ENCODE measurements around the gene CTSC. TPM values are rescaled to one million over a fixed set of nuclear protein-coding genes. Genes with fewer than 3 reads are reported as not detected.

The CTSC gene
- total RNA-seq, 1 donor from 2014 or later, result 34.3 TPM

DNA sequence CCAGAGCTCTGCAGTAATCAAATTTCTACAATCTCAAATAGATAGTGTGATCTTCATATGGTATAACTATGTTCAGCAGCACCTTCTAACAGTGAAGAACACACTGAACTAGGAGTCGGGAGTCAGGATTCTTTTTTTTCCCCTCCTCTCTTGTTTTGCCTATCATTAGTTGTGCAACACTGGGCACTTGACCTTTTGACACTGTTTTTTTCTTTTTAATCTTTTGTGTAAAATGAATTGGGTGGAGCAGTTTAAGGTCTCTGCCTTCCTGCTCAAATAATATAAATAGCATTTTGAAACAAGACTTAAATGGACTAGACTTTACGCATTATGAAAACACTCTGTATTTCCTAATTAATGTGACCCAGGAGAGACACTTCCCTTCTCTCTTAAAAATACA lies 39.7 kb downstream of the CTSC start:
- DNase-seq (ENCODE audit: missing footprints) (no peak), ATAC-seq (no peak)
- intact Hi-C loops (cut with DNase I), result no loop called here

DNA sequence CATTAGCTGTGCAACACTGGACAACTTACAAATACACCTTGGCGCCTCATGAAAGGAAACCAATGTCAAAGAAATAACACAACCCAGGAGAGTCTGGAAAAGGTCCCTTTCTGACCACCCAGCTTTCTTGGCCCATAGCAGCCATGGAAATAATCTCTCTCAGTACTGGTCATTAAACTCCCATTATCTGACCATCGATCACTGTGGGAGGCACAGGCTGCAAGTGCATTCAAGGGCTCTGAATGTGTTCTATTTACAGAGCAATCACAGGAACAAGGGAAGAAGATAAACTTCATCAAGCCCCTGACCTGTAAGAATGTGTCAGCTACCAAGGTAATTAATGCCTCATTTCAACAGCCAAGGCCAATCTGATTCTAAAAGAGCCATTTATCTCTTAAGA lies 40.1 kb downstream of the CTSC start:
- no peak for ATAC-seq
- intact Hi-C loops (cut with DNase I), result no loop called here
- no peak for DNase-seq (ENCODE audit: missing footprints)

DNA sequence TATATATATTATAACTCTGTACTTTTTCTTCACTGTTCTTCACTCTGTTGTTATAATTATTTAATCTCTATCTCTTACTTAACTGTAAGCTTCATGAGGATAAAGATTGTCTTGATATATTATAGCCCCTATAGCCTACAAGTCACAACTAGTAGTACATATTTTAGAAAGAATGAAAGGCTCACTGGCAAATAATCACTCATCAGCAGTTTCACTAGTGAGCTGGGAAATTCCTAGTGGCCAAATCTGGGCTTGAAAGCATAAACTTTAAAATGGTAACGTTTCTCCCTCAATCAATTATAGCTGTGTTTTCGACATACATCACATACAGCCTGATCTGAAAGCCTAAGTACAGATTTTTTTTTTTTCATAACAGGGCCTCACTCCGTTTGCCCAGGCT lies 42.5 kb downstream of the CTSC start:
- ATAC-seq (no peak), DNase-seq (ENCODE audit: missing footprints) (no peak)
- intact Hi-C loops (cut with DNase I), result no loop called here

DNA sequence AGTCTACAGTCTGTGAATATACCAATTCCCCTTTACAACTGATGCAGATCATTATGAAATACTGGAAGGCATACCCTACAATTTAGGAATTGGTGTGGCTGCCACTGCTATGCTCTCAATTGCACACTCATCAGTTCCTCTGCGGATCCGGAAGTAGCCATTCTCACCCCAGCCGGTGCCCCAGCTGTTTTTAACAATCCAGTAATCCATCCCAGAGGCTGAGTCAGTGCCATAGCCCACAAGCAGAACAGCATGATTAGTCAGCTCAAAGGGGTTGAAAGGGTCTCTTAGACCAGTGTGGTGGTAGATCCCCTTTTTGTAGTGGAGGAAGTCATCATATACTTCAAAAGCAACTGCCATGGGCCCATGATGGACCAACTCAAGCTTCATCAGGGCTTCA lies 43.6 kb downstream of the CTSC start:
- no peak for DNase-seq (ENCODE audit: missing footprints)
- intact Hi-C loops (cut with DNase I), result no loop called here
- ATAC-seq, result no peak

DNA sequence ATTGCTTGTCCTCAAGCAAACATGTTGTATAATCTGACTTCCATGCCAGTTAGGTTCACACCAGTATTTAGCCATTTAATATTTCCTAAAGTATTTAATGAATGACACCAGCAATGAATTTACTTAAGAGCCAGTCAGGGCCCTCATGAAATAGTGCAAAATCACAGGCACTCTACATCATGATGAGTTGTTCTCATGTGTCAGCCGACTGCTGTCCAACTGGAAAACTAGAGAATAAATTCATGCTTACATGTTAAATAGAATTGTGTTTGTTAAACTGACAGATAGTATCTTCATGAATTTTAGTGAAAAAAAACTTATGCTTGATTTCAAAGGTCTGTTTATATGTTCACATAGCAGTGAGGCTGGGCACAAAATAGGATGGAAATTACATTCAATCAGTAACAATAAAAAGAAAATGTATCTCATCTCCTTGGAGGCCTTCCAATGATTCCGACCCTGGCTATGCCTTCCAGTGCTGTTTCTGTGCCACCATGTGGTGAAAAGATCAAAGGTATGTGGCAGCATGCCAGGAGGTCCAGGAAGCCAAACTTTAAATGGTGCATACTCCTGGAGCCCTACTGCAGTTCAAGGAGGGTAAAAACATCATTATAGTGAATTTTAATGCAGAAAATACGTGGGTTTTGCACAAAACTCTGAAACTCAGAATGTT lies 45.2 kb downstream of the CTSC start:
- intact Hi-C loops (cut with DNase I), result no loop called here
- no peak for ATAC-seq
- no peak for DNase-seq (ENCODE audit: missing footprints)

DNA sequence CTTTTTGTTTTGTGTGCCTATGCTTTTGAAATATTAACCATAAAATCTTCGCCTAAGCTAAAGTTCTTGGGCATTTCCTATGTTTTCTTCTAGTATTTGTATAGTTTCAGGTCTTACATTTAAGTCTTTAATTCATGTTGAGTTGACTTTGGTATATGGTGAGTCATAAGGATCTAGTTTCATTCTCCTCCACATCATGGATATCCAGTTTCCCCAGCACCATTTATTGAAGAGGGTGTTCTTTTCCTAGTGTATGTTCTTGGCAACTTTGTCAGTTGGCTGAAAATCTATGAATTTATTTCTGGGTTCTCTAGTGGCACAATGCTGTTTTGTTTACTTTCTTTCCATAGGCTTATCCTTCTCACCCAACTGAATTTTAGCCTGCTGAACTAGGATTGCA lies 49.0 kb downstream of the CTSC start:
- ATAC-seq, result no peak
- intact Hi-C loops (cut with DNase I), result no loop called here
- DNase-seq (ENCODE audit: missing footprints), result no peak

DNA sequence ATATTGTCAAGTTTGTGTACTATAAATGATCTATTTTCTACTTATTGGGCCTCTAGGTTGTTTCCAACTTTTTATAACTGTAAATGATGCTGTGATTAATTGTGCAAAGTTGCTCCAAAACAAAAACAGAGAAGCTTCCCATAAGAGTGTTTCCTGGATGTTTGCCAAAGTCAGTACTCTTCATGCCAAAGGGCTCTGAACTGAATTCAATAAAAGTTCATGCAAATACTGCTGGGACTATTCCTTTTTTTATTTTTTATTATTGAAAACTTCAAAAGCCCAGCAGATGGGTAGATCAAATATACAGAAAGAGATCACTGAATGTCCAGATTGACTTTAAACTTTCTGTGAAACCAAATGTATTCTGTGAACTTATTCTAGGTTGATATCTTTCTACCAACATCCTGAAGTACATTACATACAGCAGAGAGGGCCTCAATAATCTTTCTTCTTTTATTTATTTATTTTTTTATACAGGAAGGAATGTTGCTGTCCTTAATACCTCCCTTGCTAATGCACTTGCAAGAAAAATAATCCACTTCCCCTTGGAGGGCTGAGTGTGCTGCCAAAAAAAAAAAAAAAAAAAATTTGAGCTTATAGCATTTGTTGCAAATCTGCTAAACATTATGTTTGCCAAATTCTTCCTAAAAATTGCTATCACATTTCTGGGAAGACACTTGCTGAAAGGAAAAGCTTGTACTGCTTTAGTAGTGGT lies 53.0 kb downstream of the CTSC start:
- intact Hi-C loops (cut with DNase I), result loop anchor here (5.0 kb wide), 1 partner anchor 138 kb away; no protein-coding TSS in a partner anchor
- no peak for DNase-seq (ENCODE audit: missing footprints)
- no peak for ATAC-seq

DNA sequence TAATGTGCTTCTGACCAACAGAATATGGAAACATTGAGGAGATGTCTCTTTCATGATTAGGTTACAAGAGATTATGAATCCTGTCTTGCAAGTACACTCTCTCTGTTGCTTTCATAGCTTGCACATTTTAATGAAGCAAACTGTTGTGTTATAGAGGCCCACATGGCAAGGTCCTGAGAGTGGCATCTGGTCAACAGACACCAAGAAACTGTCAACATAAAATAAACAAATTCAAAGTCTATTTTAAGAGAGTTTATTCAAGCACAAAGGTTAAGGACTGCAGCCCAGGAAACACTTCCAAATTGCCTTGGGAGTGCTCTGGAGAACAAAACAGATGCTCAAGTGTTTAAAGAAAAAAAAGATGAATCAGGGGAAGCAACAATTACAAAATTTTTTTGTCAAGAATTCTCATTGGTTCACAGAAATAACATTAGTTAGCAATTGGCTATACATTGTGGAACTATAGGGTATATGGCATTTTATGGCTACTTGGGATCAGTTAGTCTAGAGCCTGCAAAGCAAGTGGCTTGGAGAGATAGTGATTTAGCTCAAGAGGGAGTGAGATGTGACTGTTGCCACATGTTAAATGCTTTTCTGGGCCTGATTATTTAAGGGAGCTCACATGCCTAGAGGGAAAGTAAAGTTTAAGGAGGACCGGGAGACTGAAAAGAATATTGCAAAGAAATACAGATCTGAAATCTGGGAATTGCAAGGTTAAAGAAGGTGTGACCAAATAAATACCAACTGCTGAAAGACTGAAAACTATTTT lies 54.6 kb downstream of the CTSC start:
- no peak for DNase-seq (ENCODE audit: missing footprints)
- intact Hi-C loops (cut with DNase I), result loop anchor here (5.0 kb wide), 1 partner anchor 139 kb away; no protein-coding TSS in a partner anchor
- ATAC-seq, result no peak

DNA sequence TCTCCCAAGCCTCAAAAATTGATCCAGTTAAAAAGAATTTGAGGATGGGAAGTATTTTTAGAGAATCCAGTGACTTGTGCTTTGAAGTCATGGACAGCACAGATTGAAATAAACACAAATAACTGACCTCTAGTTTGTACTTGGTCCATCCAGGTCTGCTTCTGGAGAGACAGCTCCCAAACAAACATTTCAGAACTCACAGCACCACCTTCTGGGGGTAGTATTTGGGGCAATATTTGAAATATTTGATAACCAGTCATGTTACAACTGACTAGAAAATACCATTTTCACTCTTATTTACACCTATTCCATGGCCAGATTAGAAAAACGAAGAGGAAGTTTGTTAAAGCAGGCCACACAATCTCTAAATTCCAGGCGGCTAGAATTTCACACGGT lies 56.2 kb downstream of the CTSC start:
- intact Hi-C loops (cut with DNase I), result loop anchor here (5.0 kb wide), 1 partner anchor 141 kb away; no protein-coding TSS in a partner anchor
- DNase-seq (ENCODE audit: missing footprints), result no peak
- no peak for ATAC-seq

DNA sequence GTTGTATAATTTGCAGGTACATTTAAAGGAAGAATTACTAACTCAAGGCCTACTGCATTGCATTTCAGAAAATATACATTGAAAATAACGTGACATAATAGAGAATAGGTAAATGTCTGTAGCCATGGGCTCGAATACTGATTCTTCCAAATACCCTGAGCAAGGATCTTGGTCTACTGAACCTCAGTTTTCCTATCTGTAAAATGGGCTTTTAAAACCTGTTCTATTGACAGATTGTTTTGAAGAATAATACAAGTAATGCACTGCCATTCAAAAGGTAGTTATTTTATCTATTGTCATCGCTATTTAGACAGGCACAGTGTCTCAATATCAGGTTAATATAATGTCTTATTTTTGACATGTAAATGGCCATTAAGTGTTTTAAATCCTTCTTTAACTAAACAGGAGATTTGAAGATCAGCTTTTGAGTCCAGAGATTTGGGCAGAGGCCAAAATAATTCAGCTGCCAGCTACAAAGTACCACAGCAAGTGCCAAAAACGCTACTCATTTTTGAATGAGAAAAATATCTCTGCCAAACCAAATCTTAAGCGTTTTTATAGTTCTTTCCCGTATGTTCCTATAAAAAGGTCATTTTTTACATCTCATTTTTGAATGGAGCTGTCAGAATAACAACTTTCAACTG lies 56.7 kb downstream of the CTSC start:
- ATAC-seq, result no peak
- no peak for DNase-seq (ENCODE audit: missing footprints)
- intact Hi-C loops (cut with DNase I), result loop anchor here (5.0 kb wide), 1 partner anchor 142 kb away; no protein-coding TSS in a partner anchor

DNA sequence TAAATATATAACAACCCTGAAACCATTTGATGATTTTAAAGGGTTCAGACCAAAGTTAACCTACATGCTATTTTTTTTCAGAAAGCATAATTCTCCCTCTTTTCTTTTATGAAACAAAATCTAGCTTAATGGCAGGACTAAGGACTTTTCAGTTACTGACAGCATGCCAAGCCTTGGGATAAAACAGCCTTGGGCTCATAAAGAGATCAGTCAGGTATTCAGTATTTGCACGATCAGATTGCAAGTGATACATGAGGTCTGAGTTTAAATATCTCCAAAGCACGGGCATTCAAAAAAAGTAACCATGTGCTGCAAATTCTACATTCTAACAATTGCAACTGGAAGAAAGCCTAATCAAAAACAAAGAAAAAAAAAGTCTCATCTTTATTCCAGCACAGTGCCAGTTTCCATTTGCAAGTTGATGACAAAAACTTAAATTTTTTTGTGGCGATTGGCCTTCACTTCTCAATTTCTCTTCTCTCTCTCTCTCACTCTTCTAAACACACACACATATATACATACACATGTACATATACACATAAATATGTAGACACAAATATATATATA lies 60.1 kb downstream of the CTSC start:
- intact Hi-C loops (cut with DNase I), result no loop called here

DNA sequence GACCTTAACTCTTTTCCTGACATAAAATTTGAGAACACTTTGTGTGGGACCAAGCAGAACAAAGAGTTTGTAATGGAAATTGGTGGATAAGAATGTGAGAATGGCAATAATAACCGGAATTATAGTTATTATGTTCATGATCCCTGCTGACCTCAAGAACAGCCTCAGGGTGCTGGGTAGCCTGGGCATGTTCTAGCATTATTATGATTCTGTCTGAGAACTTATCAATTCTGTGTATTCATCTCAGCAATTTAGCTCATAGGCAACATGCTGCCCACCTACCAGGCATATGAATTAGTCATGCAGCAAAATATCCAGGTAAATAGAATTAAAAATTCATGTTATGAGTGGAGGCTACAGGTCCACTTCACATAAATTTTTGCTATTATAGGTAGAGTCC lies 61.9 kb downstream of the CTSC start:
- intact Hi-C loops (cut with DNase I), result no loop called here
- ATAC-seq, result no peak
- no peak for DNase-seq (ENCODE audit: missing footprints)

More for the DNA sequence above, 60.1 kb downstream of the CTSC start:
- ATAC-seq, result no peak
- DNase-seq (ENCODE audit: missing footprints), result no peak

DNA sequence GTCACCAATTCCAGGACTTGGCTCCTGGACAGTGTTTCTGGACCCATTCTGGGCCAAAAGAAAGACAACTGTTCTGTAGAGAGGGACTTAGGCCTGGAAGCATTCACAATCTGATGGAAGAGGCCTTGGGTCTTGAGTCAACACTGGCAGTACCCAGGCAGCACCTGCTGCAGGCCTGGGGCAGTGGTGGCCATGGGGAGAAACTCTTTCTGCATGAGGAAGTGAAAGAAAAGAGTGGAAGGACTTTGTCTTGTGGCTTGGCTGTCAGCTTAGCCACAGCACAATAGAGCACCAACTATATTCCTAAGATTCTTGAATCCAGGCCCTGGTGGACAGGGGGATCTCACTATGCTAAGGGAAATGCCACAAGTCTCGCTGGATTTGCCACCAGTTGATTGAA lies 70.6 kb downstream of the CTSC start:
- intact Hi-C loops (cut with DNase I), result no loop called here
- ATAC-seq, result no peak

DNA sequence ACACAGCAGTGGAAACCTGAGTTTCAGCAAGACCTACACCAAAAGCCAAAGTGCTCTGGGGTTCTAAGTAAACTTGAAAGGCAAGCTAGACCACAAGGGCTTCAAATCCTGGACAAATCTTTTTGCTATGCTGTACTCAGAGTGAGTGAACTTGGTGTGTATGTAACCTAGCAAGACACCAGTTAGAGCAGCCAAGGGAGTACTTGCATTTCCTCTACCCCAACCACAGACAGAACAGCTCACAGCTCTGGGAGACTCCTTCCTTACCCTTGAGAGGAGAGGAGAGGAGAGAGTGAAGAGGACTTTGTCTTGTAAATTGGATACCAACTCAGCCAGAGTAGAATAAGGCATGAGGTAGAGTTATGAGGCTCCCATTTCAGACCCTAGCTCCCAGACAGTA lies 71.4 kb downstream of the CTSC start:
- no peak for ATAC-seq
- DNase-seq (ENCODE audit: missing footprints), result no peak
- intact Hi-C loops (cut with DNase I), result no loop called here

More for the DNA sequence above, 70.6 kb downstream of the CTSC start:
- DNase-seq (ENCODE audit: missing footprints), result no peak

DNA sequence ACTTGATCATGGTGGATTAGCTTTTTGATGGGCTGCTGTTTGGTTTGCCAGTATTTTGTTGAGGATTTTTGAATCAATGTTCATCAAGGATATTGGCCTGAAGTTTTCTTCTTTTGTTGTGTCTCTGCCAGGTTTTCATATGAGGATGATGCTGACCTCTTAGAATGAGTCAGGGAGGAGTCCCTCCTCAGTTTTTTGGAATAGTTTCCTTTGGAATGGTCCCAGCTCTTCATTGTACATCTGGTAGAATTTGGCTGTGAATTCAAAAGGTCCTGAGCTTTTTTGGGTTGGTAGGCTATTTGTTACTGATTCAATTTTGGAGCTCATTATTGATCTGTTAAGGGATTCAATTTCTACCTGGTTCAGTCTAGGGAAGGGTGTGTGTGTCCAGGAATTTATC lies 78.1 kb downstream of the CTSC start:
- DNase-seq (ENCODE audit: missing footprints) (no peak), ATAC-seq (no peak)
- intact Hi-C loops (cut with DNase I), result no loop called here

DNA sequence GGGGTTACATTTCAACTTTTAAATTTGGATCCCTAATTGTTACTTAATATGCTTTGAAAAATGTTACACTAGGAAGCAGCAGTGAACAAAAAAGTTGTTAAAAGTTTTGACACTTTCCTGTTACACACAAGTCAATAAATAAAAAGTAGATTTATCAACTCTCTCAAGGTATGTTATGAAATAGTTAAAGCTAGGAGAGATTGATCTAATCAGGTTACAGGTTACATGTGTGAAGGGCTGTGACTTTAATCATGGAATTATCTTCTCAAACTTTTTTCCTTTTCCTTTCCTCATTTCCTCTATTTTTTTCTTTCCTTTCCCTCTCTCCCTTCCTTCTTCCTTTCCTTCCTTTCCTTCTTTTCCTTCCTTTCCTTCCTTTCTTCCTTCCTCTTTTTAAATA lies 85.3 kb downstream of the CTSC start:
- no peak for ATAC-seq
- intact Hi-C loops (cut with DNase I), result no loop called here

DNA sequence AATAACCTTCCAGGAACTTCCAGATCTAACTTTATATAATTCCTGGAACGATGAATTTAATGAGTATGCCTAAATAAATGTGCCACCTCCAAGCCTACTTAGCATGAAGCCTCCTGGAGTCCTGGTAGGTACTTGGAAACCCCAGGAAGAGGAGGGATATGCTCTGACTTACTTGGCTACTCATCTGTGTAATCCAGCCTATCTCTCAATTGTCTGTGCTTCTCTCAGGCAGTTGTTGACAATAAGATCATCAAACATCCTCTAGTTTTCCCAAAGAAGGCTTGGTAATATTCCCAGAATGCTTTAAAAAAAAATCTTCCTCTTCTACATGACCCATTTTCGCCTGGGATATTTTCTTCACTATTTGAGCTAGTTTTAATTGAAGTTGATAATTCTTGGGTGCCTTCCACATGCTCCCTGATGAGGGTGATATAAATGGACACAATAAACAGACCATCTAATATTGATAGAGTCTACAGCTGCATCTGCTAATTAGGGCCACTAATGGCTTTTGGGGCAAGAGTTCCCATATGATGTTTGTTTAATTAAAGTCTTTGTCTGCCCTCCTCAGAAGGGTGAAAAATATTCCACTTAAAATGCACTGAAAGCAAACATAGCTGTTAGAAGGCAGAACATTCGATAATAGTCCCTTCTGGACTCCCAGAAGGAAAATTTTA lies 86.8 kb downstream of the CTSC start:
- DNase-seq (ENCODE audit: missing footprints) (no peak), ATAC-seq (no peak)
- intact Hi-C loops (cut with DNase I), result no loop called here

More for the DNA sequence above, 85.3 kb downstream of the CTSC start:
- DNase-seq (ENCODE audit: missing footprints), result no peak

DNA sequence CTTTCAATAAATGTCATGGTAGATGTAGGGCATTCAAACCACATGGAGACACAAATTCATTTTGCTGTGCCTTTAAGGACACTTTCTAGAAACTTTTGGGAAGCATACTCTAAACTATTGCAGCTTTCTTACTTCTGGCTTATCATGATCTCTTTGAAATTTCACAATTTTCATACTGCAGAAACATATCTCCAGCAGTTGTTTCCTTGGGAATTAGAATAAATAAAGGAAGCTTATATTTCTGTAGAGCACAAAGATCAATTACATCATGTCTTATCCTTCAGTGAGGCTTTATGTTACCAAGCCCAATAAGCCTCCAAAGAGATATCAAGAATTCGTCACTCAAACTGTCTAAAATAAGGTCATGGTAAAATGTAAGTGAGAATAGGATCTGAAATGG lies 87.8 kb downstream of the CTSC start:
- no peak for DNase-seq (ENCODE audit: missing footprints)
- ATAC-seq, result no peak
- intact Hi-C loops (cut with DNase I), result no loop called here

All from Right ventricle myocardium inferior (tissue), 1 donor.